Stimulated activated CD4-positive, alpha-beta T cell treated with anti-CD3 and anti-CD28 coated beads, Interleukin-4, amount 100 ng/mL, for 1 hour (primary cell): ENCODE measurements around the gene LRRC8A.
"Not testable (repeated sequence)": the region's sequence is repeated elsewhere in the genome, so short reads cannot be mapped to it uniquely, and the experiment has no call there.

ENCODE experiments used
- DNase-seq: peaks from one replicate; pipeline ENCODE4 v3.0.0-alpha.2; 2020

Gene LRRC8A

DNA sequence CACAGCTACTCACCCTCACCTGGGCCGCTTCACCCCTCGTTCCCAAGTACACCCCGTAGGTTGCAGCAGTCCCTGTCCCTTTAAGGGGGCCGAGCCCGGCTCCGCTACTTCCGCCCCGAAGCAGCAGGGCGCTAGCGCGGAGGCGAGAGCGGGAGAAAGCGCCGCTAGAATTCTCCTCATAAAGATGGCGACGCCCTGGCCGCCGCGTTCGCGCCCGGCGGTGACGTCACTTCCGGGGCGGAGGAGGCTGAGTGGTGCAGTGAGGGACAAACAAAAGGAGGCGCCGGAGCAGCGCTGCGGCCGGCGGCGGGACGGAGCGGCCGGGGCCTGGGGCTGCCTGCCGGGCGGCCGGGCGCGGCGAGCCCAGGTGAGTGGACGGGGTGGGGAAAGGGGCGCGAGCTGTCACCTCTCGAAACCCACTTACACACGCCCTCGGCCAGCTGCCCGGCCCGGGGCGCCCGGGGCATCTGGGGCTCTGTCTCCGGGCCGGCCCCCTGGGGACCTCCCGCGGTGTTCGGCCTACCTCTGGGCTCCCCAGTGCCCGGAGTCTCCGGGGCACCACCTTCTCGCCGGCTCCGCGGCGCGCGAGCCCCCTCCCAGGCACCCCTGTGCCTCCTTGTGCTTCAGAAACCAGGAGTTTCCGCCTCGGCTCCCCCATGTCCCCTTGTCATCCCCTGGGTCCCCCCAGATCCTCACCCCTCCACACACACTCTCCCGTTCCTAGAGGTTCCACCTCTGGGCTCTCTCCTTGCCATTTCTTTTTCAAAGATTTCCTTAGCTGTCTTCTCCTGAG lies at the start of gene LRRC8A, which contains the start of gene KYAT1:
Gene LRRC8A, plus strand, starts transcription at position 250 of the 793 bp plus-strand sequence. CDS start 25,032 bp downstream, outside the sequence.
Gene KYAT1, minus strand, starts transcription at position 67 of the 793 bp plus-strand sequence. CDS start 36,545 bp downstream, outside the sequence.
- DNase-seq, result peak; percentile 99

DNA sequence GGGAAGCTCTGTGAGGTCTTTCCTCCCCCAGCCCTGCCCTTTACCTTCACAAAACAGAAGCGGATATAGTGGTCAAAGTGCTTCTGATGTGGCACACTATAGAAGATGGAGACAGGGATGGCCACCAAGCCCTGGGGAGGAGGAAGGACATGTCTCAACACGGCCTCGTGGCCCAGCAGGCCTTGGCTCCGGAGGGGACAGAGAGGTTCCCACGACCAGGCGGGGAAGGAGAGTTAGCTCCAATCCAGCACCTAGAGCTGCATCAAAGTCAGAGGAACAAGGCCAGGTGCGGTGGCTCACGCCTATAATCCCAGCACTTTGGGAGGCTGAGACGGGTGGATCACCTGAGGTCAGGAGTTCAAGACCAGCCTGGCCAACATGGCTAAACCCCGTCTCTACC lies 48.2 kb upstream of the LRRC8A start:
- no peak for DNase-seq

DNA sequence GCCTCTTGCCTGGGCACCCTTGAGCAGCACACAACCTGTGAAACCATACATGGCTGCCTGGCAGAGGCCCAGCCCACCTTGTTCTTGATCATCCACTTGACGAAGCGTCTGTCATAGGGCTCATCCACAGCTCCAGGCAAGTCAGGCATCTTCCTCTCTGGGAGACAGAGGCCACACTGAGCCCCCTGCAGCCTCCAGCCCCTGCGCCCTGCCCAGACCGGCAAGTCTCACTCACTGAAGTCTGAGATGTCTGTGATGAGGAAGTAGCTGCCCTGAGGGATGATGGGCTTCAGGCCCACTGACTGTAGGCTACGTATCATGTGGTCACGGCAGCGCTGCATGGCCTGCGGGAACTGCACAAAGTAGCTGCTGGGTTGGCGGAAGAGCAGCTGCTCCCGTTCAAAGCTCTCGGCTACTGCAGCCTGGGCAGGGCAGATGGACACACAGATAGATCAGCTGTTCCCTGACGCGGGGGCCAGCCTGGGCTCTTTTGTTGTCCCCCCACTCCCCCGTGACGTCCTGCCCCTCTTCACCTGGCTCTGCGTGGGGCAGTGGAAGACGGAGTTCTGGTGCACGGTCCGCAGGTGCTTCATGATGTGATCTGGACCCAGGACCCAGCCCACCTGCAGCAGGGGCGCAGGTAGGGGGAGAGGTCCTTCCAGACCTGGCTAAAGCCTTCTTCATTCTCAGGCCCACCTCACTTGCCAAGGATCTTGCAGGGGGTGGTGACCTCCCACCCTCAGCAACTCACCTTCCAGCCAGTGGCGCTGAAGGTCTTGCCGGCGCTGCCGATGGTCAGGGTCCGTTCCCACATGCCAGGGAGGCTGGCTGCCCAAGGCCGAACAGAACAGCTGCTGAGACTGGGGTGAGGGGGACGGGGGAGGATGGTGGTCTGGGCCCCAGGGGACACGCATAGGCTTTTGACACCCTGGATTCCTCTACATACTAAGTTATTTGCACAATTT lies 46.4 kb upstream of the LRRC8A start:
- no peak for DNase-seq

DNA sequence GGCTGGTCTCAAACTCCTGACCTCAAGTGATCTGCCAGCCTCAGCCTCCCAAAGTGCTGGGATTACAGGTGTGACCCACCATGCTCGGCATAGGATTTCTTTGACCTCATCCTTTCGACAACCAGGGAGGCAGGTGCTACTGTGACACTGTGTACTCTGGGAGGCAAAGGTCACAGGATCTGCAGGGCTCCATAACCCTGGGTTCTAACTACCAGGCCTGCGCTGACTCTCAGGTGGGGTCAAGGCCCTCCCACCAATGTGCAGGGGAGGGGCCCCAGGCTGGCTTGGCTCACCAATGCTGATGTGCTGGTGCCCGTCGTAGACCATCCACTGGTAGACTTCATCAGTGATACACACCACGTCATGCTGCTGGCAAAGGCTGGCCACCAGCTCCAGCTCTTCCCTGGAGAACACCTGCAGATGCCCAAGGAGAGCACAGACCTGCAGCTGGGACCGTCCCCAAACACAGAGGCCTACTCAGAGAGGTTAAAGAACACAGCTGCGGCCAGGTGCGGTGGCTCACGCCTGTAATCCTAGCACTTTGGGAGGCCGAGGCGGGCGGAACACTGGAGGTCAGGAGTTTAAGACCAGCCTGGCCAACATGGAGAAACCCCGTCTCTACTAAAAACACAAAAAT lies 45.3 kb upstream of the LRRC8A start:
- no peak for DNase-seq

DNA sequence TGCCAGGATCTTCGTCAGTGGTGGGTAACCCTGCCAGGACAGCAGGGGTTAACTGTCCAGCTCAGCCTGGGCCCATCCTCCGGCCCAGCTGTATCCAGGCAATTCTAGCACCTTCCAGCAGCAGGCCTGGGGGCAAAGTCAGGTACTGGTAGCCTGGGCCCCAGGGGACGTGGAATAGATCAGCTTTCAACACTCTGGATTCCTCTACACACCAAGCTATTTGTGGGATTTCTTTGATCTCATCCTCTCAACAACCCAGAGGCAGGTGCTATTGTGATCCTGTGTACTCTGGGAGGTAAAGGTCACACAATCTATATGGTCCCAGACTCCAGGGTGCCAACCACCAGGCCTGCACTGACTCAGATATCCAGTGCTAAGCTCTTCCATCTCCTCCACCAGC lies 43.6 kb upstream of the LRRC8A start:
- DNase-seq, result no peak

DNA sequence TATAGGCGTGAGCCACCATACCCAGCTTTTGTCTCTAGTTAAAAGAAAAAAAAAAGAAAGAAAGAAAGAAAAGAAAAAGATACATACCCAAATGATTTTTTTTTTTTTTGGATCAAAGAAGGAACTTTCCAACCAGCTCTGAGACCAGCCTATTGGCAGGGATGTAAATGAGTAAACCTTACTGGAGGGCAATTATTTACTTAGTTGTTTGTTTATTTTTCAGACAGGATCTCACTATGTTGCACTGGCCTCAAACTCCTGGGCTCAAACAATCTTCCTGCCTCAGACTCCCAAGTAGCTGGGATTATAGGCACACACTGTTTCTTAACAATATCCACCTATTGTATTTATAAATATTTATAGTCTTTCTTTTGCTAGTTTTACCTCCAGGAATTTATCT lies 41.4 kb upstream of the LRRC8A start:
- no peak for DNase-seq

DNA sequence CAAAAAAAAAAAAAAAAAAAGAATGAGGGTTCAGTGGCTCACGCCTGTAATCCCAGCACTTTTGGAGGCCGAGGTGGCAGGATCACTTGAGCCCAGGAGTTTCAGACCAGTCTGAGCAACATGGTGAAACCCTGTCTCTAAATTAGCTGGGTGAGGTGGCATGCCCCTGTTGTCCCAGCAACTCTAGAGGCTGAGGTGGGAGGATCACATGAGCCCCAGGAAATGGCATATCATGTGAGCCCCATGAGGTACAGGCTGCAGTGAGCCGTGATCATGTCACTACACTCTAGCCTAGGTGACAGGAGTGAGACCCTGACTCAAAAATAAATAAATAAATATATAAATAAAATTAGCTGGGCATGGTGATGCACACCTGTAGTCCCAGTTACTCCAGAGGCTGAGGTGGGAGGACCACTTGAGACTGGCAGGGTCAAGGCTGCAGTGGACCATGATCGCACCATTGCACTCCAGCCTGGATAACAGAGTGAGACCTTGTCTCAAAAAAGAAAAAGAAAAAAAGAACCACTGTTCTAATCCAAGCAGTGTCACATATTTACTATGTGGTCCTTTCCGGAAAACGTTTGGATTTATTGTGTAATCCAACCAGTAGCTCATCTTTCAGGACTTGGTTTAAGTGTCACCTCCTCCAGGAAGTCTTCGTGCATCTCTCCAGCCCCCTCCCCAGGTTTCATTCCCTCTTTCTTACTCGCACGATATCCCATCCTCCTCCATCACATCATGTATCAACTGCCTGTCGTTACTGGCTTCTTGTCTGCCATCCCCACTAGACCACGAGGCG lies 40.0 kb upstream of the LRRC8A start:
- no peak for DNase-seq

DNA sequence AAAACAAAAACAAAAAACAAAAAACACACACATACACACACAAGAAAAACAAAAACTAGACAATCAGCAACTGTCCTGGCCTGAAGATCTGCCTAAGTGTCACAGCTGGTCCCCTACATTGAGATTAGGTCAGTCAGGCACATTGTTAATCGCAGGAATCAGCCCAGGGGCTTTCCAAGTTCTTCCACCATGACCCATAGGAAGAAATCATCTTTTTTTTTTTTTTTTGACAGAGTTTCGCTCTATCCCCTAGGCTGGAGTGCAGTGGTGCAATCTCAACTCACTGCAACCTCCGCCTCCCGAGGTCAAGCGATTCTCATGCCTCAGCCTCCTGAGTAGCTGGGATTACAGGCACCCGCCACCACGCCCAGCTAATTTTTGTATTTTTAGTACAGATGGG lies 38.8 kb upstream of the LRRC8A start:
- not testable (repeated sequence) for DNase-seq

DNA sequence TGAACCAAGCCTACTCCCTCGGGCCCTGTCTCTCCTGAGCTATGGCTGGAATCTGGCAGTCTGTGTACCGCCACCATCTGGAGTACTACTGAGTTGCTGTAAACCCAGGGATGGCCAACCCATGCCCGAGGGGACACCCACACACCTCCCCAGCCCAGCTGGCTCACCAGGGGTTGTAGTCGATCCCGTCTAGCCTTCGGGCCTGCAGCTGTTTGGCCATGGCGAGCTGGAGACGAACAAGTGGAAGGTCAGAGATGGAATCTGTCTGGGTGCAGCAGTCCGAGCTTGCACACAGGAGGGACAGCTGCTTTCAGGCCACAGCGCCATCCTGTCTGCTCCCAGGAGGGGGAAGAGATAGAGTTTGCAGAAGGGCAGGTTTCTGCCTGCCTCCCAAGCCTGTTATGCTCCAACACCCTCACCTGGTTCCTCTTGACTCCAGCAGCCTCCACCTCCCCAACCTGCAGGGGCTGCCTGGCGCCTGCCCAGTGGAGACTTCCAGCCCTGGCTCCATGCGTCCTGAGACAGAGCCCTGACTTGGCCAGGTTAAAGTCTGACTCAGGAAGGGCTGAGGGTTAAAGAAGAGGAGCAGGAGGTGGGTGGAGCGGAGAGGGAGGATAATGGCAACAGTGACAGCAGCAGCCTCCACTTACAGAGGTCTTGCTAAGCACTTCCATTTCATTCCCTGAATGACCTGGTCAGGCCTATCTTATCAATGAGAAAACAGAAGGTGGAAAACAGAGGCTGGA lies 36.6 kb upstream of the LRRC8A start:
- DNase-seq, result no peak

DNA sequence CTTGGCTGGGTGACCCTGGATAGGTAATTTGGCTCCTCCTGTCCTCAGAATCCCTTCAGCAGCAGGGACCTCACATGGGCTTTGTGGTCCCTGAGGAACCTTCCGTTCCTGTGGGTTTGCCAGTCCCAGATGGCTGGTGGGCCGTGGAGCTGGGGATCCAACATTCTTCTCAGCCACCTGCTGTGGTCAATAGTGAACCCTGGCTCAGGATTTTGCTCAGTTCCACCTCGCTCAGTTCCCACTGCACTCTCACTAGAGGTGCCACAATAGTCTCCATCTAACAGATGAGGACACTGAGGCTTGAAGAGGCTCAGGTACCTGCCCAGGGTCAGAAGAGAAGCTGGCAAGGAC lies 35.3 kb upstream of the LRRC8A start:
- no peak for DNase-seq

DNA sequence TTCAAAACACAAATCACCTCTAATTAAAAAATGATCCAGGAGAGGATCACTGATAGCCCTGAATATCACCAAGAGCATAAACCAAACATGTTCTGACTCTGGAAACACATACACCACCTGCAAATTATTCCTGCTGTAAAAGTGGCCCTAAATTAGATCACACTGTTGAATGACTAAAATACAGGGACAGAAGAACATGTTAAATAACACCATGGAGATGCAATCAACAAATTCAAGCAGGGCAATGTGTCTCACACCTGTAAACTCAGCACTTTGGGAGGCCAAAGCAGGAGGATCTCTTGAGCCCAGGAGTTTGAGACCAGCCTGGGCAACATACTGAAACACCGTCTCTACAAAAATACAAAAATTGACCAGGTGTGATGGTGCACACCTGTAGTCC lies 34.1 kb upstream of the LRRC8A start:
- DNase-seq, result no peak

DNA sequence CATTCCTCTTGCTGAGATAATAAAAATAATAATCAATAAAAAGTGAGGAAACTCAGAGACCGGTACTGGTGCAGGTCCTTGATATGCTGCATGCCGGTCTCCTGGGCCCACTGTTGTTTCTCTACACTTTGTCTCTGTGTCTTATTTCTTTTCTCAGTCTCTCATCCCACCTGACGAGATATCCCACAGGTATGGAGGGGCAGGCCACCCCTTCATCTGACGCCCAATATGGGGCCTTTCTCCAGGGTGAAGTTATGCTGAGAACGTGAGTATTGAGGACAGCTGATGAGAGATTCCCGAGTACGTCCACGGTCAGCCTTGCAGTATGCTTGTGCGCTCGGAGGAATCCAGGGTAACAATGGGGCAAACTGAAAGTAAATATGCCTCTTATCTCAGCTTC lies 30.9 kb upstream of the LRRC8A start:
- not testable (repeated sequence) for DNase-seq

DNA sequence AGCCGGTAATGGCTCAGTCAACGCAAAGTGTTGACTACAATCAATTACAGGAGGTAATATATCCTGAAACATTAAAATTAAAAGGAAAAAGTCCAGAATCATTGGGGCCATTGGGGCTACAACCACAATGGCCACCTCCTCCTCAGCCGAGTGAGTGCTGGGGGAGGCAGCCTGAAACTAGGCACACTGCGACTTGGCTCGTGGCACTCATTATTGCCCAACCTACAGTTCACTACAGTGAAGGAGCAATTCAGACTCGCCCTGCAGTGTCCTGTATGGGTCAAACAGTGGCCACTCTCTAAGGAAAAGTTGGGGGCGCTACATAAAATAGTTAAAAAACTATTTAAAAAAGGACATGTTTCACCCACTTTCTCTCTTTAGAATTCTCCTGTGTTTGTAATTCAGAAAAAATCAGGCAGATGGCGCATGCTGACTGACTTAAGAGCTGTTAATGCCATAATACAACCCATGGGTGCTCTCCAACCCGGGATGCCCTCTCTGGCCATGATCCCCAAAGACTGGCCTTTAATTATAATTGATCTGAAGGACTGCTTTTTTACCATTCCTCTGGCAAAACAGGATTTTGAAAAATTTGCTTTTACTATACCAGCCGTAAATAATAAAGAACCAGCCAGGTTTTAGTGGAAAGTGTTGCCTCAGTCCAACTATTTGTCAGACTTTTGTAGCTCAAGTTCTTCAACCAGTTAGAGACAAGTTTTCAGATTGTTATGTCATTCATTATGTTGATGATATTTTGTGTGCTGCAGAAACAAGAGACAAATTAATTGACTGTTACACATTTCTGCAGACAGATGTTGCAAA lies 29.9 kb upstream of the LRRC8A start:
- not testable (repeated sequence) for DNase-seq

DNA sequence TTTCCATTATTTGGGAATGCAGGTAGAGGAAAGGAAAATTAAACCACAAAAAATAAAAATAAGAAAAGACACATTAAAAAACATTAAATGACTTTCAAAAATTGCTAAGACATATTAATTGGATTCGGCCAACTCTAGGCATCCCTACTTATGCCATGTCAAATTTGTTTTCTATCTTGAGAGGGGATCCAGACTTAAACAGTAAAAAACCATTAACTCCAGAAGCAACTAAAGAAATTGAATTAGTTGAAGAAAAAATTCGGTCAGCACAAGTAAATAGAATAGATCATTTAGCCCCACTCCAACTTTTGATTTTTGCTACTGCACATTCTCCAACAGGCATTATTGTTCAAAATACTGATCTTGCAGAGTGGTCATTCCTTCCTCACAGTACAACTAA lies 29.3 kb upstream of the LRRC8A start:
- not testable (repeated sequence) for DNase-seq

DNA sequence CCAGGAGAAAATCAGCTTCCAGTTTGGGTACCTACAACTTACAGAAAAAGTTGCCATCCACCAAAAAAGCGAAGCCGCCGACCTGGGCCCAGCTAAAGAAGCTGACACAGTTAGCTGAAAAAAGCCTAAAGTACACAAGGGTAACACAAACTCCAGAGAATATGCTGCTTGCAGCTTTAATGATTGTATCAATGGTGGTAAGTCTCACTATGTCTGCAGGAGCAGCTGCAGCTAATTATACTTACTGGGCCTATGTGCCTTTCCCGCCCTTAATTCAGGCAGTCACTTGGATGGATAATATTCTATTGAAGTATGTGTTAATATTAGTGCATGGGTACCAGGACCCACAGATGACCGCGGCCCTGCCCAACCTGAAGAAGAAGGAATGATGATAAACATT lies 27.5 kb upstream of the LRRC8A start:
- DNase-seq, result not testable (repeated sequence)

DNA sequence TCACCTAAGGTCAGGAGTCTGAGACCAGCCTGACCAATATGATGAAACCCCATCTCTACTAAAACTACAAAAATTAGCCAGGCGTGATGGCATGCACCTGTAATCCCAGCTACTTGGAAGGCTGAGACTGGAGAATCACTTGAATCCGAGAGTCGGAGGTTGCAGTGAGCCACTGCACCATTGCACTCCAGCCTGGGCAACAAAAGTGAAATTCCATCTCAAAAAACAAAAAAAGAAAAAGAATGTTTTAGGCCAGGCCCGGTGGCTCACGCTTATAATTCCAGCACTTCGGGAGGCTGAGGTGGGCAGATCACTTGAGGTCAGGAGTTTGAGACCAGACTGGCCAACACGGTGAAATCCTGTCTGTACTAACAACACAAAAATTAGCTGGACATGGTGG lies 23.5 kb upstream of the LRRC8A start:
- DNase-seq, result not testable (repeated sequence)

DNA sequence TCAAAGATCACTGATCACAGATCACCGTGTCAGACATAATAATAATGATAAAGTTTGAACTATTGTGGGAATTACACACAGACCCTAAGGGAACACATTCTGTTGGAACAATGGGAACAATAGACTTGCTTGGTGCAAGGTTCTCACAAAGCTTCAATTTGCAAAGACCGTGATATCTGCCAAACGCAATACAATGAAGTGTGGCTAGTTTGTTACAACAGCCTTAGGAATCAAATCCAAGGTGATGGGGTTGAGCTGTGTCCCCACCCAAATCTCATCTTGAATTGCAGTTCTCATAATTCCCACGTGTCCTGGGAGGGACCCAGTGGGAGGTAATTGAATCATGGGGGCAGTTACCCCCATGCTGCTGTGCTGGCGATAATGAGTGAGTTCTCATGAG lies 21.0 kb upstream of the LRRC8A start:
- DNase-seq, result no peak

DNA sequence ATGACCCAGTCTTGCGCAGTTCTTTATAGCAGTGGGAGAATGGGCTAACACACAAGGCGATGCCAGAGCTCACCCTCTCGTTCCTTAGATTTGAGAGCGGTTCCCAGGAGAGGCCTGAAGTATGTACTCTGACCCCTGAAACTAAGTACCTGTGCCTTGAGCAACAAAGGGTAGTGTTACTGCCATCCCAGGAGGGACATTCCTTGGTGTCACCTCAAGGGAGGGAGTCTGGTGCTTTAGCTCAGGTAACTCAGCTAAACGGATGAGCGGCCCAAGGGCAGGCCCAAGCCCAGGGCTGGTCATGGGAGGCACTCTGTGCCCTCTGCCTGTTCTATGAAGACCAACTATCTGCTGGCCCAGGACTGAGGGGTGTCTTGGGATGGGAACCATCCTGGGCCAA lies 20.4 kb upstream of the LRRC8A start:
- DNase-seq, result no peak

DNA sequence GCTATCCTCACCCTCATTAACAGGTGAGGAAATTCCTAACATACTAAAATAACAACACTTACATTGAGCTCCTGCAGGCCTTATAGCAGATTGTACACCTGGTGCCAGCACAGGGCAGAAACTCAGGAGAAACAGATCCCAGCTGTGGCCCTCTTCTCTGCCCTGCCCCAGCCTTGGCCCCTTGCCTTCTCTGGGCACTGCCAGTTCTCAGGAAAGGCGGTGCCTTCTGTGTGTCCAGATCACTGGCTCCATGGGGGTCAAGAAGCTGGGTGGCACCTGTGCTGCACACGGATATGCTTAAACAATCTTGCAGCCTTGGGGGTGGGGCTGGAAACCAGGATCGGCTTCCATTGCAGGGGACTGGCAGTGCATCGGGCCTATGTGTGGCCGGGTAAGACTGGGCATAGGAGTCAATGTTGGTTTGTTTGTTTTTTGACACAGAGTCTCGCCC lies 19.5 kb upstream of the LRRC8A start:
- no peak for DNase-seq

DNA sequence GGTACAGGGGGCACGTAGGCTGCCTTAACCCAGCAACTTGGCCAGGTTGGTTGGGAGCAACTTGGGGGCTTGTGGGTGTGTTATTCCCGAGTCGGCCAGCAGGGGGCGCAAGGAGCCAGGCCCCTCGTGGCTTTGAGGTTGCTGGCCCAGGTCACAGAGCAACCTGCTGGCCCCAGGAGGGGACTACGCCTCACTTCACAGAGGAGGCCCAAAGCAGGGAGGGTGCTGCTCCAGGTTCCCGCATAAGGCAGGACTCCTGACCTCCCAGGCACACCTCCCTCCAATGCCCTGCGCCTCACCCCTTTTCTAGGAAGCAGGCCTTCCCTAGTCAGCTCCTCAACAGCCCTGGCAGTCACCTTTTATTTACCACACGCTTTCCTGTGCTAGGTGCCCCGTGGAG lies 18.3 kb upstream of the LRRC8A start:
- DNase-seq, result peak; percentile 86
